NCI-H2196 treated with DMSO at 0.1 percent for 48 hours (cell line): ENCODE measurements around the gene TPRN.
"Not testable (repeated sequence)": the region's sequence is repeated elsewhere in the genome, so short reads cannot be mapped to it uniquely, and the experiment has no call there.

Experiments used
- DNase-seq: peaks from one replicate; lab custom pipeline; 2025; ENCODE audit not compliant: unreplicated experiment; lab: John Stamatoyannopoulos, UW

TPRN gene, protein sequence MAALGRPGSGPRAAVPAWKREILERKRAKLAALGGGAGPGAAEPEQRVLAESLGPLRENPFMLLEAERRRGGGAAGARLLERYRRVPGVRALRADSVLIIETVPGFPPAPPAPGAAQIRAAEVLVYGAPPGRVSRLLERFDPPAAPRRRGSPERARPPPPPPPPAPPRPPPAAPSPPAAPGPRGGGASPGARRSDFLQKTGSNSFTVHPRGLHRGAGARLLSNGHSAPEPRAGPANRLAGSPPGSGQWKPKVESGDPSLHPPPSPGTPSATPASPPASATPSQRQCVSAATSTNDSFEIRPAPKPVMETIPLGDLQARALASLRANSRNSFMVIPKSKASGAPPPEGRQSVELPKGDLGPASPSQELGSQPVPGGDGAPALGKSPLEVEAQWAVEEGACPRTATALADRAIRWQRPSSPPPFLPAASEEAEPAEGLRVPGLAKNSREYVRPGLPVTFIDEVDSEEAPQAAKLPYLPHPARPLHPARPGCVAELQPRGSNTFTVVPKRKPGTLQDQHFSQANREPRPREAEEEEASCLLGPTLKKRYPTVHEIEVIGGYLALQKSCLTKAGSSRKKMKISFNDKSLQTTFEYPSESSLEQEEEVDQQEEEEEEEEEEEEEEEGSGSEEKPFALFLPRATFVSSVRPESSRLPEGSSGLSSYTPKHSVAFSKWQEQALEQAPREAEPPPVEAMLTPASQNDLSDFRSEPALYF

DNA sequence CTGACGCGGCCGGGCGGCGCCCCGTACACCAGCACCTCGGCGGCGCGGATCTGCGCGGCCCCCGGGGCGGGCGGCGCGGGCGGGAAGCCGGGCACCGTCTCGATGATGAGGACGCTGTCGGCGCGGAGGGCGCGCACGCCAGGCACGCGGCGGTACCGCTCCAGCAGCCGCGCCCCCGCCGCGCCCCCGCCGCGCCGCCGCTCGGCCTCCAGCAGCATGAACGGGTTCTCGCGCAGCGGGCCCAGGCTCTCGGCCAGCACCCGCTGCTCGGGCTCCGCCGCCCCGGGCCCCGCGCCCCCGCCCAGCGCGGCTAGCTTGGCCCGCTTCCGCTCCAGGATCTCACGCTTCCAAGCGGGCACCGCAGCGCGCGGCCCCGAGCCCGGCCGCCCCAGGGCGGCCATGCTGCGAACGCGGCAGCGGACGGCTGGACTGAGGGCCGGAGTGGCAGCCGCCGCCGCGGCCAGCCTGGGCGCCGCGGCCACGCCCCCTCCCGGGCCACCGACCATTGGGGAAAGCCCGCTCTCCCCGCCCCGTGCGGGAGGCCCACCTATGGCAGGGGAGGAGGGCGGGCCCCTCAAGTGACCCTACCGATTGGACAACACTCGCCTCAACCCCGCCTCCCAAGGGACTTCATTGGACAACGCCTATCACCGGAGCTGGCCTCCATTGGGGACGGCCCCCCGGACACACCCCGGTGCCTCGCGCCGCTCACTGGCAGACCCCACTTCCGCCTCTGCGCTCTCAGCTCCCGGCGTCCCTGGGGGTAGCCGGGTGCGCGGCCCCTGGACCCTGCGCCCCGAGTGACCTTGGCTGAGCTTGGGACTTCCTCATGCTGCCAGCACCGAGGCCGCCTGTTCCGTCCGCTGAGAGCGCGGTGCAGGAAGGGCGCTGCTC is at the start of gene TPRN:
TPRN (minus strand) TSS at position 431 of the 894 bp plus-strand sequence; CDS start at position 401, 30 bp downstream.
- peak; percentile 98 for DNase-seq

DNA sequence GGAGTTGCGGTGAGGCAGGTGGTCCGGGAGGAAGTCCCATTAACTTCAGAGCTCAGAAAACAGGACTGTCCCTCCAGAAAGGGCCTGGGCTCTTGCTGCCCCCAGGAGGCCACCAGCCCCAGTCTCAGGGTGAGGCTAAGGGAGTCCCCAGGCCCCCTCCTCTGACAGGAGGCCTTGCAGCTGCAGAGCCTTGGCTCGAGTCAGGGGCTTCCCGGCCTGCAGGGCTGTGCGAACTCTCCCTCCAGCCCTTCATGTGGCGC is 47.3 kb upstream of the TPRN start:
- DNase-seq = no peak

DNA sequence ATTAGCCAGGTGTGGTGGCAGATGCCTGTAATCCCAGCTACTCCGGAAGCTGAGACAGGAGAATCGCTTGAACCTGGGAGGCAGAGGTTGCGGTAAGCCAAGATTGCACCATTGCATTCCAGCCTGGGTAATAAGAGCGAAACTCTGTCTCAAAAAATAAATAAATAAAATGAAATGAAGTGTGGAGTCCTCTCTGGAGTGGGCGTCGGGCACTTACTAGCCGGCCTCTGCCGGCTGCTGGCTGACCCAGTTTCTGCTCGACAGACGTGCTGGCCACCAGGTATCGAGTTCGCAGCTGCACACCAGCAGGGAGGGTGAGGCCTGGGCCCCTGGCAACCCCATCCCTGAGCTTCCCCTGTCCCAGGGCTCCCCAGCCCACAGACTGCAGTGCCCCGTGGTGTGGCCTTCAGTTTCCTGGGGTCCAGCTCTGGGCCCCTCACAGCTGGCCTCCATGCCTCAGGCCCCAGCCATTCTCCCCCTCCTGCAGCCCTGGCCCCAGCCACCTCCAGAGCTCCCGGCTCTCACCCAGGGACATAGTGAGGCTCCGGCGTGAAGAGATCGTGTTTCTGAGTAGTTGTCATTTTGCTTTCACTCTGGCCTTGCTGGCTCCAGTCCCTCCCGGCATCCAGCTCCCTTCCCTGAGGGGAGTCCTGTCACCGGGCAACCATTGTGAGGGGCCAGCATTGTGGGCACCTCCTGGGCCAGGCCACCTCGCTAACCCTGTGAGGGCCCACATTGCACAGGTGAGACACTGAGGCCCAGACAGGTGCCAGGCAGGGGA is 46.8 kb upstream of the TPRN start:
- peak; percentile 31 for DNase-seq

DNA sequence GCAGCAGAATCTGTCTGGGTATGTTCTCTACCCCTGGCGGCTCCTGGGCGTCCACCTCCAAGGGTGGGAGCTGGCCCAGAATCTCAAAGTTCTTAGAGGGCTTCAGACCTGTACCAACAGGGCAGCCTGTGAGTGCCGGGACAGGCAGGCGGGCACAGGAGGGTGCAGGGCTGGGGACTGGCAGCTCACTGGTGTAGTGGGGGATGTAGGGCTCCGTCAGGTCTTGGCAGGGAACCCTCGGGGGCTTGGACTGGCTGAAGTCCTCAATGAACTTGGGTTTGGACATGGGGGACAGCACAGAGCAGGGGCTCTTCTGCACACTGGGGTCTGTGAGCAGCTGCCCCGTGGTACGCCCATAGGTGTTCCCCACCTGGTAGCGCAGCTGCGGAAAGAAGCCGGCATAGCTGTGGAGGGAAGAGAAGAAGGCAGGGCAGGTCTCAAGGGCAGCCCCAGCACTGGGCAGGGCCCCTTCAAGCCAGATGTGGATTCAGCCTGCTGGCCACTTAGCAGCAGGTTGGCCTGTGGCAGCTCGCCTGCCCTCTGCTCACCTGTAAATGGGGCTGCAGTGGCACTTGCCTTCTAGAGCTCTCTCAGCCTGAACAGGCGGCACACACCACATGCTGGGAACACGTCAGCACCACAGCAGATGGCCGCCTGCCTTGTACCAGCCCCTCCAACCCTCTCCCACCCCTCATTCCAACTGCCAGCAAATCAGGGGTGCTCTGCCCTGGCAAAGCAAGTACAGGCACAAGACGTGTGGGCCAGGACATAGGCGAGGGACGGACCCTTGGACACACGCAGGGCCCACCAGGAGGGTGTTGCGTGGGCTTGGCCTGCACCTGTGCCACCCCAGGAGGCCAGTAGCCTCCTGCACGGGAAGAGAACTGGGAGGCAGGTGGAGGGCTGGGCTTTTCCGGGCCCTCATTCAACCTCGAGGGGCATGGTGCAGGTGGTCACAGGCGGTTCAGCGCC is 45.2 kb upstream of the TPRN start:
- DNase-seq = no peak

DNA sequence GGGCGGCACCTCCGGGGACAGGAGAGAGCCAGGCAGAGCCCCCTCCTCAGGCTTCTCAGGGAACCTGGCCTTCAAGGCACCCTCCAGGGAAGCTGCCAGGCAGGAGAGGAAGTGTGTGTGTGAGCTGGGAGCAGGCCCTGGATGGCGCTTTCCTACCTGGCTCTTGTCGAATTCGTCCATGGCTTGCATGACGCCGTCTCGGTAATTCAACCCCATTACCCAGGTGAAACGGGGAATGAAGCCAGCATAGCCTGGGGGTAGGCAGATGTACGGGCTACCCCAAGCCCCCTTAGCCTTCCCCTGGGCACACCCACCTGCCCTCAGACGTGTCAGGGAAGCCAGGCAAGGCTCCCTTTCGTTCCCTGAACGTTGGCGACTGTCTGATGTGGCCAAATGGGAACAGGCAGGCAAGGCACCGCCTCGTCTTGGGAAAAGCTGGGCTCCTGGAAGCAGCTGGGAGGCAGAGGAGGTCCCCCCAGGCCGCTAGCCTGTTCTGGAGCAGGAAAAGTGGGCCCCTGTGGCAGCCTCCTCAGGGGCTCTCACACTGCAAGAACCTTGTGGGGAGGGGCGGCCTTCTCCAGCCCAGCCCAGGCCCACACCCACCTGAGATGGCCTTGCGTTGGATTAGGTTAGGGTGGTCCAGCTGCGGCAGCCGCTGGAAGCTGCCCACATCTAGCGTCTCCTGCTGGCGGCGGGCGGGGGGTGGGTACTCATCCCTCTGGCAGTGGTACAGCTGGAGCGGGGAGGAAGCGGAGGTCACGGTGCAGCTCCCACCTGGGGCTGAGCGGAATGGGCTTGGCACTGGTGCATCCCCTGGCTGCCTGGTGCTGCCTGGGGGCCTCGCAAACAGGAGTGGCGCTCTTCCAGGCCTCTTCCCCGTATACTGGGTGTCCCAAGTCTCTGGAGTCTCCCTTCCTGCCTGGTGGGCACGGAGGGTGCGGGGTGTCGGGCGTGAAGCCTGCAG is 44.2 kb upstream of the TPRN start:
- DNase-seq = no peak

DNA sequence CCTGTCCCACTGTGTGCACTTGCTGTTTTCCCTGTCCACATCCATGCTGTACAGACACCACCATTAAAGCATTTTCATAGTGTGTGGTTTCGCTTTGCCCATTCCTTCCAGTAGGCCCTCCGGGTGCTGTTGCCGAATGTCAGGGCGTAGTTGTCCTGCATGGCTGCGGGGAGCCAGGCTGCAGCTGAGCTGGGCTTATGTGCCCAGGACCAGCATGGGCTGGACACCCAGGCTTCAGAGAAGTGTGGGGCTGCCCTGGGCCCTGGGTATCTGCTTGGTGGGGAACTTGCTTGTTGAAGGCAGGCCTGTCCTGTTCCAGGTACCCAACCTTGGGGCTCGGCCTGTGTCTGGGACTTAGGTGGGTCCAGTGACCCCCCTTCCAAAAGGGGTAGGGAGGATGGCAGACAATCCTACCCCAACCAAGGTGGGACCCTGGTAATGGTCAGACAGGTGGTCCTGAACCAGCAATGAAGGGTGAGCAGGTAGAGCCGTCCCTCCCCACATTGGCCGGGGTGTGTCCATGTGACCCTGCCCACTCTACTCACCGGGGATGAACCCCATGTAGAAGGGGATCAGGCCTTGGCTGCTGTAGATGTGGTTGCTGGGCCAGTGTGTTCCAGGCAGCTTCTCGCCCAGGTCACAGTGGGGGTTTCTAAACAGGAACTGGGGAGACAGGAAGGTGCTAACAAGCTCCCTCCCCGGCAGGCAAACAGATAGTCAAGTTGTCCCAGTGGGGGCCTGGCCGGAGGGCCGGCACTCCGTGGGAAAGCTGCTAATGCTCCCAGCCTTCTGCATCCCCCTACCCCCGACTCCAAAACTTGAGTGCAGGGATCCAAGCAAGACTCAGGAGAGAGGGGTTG is 43.3 kb upstream of the TPRN start:
- no peak for DNase-seq

DNA sequence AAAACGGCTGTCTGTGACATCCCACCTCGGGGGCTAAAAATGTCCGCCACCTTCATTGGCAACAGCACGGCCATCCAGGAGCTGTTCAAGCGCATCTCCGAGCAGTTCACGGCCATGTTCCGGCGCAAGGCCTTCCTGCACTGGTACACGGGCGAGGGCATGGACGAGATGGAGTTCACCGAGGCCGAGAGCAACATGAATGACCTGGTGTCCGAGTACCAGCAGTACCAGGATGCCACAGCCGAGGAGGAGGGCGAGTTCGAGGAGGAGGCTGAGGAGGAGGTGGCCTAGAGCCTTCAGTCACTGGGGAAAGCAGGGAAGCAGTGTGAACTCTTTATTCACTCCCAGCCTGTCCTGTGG is 42.7 kb upstream of the TPRN start:
- DNase-seq = not testable (repeated sequence)

DNA sequence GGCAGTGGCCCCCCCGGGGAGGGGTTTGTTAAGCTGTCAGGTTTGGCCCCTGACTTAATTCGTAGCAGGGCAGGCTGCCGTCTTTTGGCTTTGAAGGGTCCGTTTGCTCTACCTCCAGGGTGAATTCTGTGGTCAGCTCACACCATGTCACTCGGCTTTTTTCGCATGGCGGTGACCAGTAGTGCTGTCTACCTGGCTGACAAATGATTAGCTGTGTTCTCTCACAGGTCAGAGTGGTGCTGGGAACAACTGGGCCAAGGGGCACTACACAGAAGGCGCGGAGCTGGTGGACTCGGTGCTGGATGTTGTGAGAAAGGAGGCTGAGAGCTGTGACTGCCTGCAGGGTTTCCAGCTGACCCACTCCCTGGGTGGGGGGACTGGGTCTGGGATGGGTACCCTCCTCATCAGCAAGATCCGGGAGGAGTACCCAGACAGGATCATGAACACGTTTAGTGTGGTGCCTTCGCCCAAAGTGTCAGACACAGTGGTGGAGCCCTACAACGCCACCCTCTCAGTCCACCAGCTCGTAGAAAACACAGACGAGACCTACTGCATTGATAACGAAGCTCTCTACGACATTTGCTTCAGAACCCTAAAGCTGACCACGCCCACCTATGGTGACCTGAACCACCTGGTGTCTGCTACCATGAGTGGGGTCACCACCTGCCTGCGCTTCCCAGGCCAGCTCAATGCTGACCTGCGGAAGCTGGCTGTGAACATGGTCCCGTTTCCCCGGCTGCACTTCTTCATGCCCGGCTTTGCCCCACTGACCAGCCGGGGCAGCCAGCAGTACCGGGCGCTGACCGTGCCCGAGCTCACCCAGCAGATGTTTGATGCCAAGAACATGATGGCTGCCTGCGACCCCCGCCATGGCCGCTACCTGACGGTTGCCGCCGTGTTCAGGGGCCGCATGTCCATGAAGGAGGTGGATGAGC is 42.0 kb upstream of the TPRN start:
- no peak for DNase-seq

DNA sequence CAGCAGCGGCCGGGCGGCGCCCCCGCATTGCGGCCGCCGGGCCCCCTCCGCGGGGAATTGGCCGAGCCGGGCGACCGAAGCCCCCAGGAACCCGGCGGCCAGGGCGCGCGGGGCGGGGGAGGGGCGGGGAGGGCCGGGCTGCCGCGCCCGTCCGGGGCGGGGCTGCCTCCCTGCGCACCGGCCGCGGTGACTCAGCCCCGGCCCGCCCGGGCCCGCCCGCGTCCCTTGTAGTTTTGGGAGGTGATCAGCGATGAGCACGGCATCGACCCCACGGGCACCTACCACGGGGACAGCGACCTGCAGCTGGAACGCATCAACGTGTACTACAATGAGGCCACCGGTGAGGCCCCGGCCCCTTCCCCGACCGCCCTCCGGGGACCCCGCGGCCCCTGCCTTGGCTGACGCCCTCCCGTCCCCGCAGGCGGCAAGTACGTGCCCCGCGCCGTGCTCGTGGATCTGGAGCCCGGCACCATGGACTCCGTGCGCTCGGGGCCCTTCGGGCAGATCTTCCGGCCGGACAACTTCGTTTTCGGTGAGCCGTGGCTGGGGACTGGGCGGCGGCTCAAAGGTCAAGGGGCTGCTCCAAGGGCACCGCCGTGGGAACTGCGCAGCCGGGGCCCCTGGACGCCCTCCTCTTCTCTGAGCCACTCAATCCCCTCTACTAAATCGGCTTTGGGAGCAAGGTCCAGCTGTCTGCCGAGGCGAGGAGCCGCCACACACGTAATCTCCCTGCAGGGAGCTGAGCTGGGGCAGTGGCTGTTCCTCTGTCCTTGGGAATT is 41.1 kb upstream of the TPRN start:
- DNase-seq = no peak

DNA sequence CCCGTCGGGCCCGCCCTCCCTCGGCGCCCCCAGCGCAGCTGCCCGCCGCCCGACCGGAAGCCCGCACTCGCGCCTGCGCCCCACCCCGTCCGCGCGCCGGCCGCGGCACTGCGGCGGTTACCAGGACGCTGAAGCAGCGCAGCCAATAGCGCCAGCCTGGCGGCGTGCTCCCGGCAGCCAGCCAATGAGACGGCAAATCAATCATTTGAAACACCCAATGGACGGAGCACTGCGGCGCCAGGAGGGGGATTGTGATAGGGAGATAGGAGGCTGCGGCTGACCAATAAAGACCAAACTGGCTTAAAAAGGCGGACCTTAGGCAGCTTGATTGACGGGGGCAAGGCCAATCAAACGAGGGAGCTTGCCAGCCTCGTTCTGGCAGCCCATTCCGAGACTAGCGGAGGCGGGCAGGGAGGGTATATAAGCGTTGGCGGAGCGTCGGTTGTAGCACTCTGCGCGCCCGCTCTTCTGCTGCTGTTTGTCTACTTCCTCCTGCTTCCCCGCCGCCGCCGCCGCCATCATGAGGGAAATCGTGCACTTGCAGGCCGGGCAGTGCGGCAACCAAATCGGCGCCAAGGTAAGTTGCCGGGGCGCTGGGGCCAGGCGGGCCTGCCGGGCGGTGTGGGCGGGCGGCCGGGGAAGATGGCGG is 40.4 kb upstream of the TPRN start, which contains the start of gene TUBB4B:
TUBB4B (plus strand) TSS at position 447 of the 649 bp plus-strand sequence; CDS start at position 521, 74 bp downstream.
- peak; percentile 99 for DNase-seq

DNA sequence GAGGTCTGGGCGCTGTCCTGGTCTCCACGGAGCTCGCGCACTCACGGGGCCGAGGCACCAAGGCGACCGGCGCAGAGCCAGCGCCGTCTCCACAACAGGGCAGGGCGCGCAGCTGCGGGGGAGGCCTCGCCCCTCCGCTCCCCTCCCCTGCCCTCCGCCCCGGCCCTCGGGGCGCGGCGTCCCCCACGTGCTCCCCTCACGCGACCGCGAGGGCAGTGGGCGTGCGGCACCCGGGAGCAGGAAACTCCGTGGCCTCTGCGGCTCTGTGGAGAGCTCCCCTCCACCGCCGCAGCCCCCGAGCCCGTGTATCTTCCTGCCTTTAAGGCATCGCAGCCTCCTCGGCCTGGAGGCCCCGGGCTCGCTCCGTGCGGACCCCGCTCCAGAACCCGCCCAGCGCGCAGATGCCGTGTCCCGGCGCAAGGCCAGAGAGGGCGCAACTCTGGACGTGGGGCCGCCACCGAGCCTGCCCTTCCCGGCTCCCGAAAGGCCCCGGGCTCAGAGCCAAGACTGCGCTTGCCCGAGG is 39.8 kb upstream of the TPRN start:
- peak; percentile 32 for DNase-seq

DNA sequence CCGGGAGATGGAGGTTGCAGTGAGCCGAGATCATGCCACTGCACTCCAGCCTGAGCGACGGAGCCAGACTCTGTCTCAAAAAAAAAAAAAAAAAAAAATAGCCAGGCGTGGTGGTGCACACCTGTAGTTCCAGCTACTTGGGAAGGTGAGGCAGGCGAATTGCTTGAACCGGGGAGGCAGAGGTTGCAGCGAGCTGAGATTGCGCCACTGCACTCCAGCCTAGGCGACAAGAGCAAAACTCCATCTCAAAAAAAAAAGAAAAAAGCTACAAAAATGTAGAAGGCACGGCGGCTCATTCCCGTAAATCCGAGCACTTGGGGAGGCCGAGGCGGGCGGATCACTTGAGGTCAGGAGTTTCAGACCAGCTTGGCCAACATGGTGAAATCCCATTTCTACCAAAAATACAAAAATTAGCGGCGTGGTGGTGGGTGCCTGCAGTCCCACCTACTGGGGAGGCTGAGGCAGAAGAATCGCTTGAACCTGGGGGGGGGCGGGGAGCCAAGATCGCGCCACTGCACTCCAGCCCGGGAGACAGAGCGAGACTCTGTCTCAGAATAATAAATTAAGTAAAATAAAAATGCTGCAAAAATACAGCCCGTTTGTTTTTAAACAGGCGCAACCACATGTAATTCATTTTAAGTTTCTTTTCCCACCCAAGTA is 39.1 kb upstream of the TPRN start:
- DNase-seq = not testable (repeated sequence)

DNA sequence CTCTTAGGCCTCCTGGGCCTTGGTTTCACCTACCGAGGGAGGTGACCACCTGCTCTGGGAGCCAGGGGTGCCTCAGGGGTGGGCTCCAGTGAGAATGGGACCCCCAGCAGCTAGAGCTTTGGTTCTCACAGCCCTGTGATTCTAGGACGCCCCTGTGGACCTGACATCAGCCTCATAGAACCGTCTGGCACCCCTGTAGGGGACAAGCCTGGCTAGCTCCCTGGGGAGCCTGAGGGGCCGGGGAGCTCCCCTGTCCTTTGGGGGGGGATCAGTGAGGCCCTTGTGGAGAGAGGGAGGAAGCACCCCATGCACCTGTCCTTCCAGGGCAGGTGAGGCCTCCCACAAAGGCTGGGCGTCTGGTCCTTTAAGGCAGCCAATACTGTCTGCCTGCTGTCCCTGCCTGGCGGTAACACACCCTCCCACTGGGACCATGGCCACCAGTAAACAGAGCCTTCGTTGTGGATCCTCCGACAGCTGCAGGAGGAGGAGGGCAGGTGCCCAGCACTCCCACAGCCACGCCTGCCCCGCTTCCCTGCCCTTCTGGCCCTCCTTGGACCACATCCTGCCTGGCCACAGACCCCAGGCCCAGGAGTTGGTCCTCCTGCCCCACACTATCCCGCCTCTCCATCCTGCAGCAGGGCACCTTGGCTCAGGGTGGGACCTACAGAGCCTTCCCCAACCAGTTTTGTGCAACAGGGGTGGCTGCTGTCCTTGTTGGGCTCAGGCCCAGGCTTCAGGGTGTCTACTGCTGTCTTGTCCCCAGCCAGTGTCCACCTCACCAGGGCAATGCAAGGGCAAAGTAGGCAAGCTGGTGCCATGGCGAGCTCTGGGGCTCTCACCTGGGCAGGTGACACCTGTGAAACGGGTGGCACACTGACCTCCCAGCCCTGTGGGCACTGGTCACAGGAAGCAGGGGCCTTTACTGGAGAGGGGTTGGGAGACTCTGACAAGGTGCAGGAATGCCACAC is 37.5 kb upstream of the TPRN start:
- DNase-seq = peak; percentile 80
